A549 (cell line): ENCODE results near the gene OR52R1. TPM values are rescaled to one million over a fixed set of nuclear protein-coding genes. Genes with fewer than 3 reads are reported as not detected.
"Not testable (repeated sequence)": the region's sequence is repeated elsewhere in the genome, so short reads cannot be mapped to it uniquely, and the experiment has no call there.

Experiments used
- ATAC-seq, 2 experiments: fragments of 200-7000 bp in 1 of 2; fragments of >200 bp in 1 of 2; cut with Nextera tagmentation in 1 of 2; cut with Tn5 transposase in 1 of 2; 3 replicates each; pipeline versions ENCODE4 v1.8.0 to v1.9.1; 2018 to 2020; ENCODE audit warnings: mild to moderate bottlenecking in 1 of 2, moderate library complexity in 1 of 2
- CTCF ChIA-PET: fragments of 300-600 bp; sonication (Branson Sonifier 250); formaldehyde crosslinking; extraction: SDS; loops from one replicate; lab custom pipeline; 2021; ENCODE audit warnings: antibody characterized with exemption, inconsistent platforms; lab: Yijun Ruan, JAX
- POLR2A ChIA-PET: fragments of 350-600 bp; formaldehyde crosslinking; extraction: SDS; loops from one replicate; lab custom pipeline; 2021; ENCODE audit warnings: antibody characterized with exemption, inconsistent platforms; lab: Yijun Ruan, JAX
- DNase-seq, 2 experiments: peaks; one replicate each; pipeline versions ENCODE4 v3.0.0 to v3.0.0-alpha.2; 2011 to 2016; ENCODE audit warnings: low read depth in 1 of 2, low spot score in 1 of 2
- FAIRE-seq: peaks from 2 replicates; lab custom pipeline; 2011; peaks lifted over from hg19 to GRCh38; lab: Jason Lieb, UNC
- H3K27ac ChIP-seq, 2 experiments: fragments of >200 bp; sonication (Bioruptor Twin); formaldehyde crosslinking; 3 replicates each; pipeline ENCODE4 v1.5.1; 2016 to 2017
- H3K4me1 ChIP-seq: fragments of >200 bp; sonication (Bioruptor Twin); formaldehyde crosslinking; 3 replicates; pipeline ENCODE4 v1.6.1; 2016
- H3K4me2 ChIP-seq: fragments of >200 bp; sonication (Bioruptor Twin); formaldehyde crosslinking; 3 replicates; pipeline ENCODE4 v1.6.1; 2016
- H3K4me3 ChIP-seq: fragments of >200 bp; sonication (Bioruptor Twin); formaldehyde crosslinking; 3 replicates; pipeline ENCODE4 v1.5.1; 2016
- H3K9me3 ChIP-seq: fragments of >200 bp; sonication (Bioruptor Twin); formaldehyde crosslinking; 3 replicates; pipeline ENCODE4 v1.6.1; 2016
- BHLHE40 ChIP-seq: IDR thresholded peaks from 2 replicates; pipeline ENCODE4 v1.6.1; 2012; ENCODE audit warnings: low read depth, low read length, inconsistent platforms
- CEBPB ChIP-seq, 2 experiments: fragments of >200 bp in 1 of 2; sonication (Bioruptor Twin) in 1 of 2; formaldehyde crosslinking in 1 of 2; IDR thresholded peaks; 2 replicates each; pipeline ENCODE4 v1.6.1; 2012 to 2016
- CHD2 ChIP-seq: fragments of 150-350 bp; IDR thresholded peaks from 2 replicates; pipeline ENCODE4 v1.6.1; 2014; ENCODE audit warnings: low read length; ENCODE audit not compliant: partially characterized antibody
- EHF ChIP-seq: fragments of 250-450 bp; sonication (Bioruptor Pico); IDR thresholded peaks from 2 replicates; pipeline ENCODE4 v1.5.0; 2020; ENCODE audit warnings: mild to moderate bottlenecking
- EHMT2 ChIP-seq: fragments of 200-600 bp; sonication (generic); IDR thresholded peaks from 2 replicates; pipeline ENCODE4 v1.6.1; 2016; ENCODE audit warnings: antibody characterized with exemption, low read depth, mild to moderate bottlenecking, moderate library complexity
- ELK1 ChIP-seq: fragments of 150-350 bp; IDR thresholded peaks from 2 replicates; pipeline ENCODE4 v1.6.1; 2014; ENCODE audit warnings: low read depth, mild to moderate bottlenecking, low read length
- FOSL2 ChIP-seq, 2 experiments: fragments of 450-650 bp in 1 of 2; fragments of >200 bp in 1 of 2; sonication (Bioruptor Twin) in 1 of 2; formaldehyde crosslinking; IDR thresholded peaks; 2 replicates each; pipeline versions ENCODE4 v1.5.0 to v1.6.1; 2016 to 2020; ENCODE audit warnings: mild to moderate bottlenecking in 1 of 2, moderate library complexity in 1 of 2
- HEYL ChIP-seq: fragments of 250-450 bp; sonication (Bioruptor Pico); IDR thresholded peaks from 2 replicates; pipeline ENCODE4 v1.8.0; 2021; ENCODE audit warnings: mild to moderate bottlenecking, moderate library complexity
- HMGXB4 ChIP-seq: fragments of 250-450 bp; sonication (Bioruptor Pico); IDR thresholded peaks from 2 replicates; pipeline ENCODE4 v1.5.0; 2021; ENCODE audit warnings: mild to moderate bottlenecking, moderate library complexity, borderline replicate concordance
- KDM1A ChIP-seq: fragments of 200-600 bp; sonication (generic); IDR thresholded peaks from 2 replicates; pipeline ENCODE4 v1.6.1; 2016; ENCODE audit warnings: low read depth, mild to moderate bottlenecking
- NFE2L2 ChIP-seq: fragments of 150-350 bp; conservative IDR thresholded peaks from 2 replicates; pipeline ENCODE4 v1.6.1; 2014; ENCODE audit warnings: low read length
- NR3C1 ChIP-seq: fragments of >200 bp; sonication (Bioruptor Twin); formaldehyde crosslinking; IDR thresholded peaks from 3 replicates; pipeline ENCODE4 v1.6.1; 2017
- RARB ChIP-seq: fragments of 250-450 bp; sonication (Bioruptor Pico); IDR thresholded peaks from 2 replicates; pipeline ENCODE4 v1.8.0; 2021; ENCODE audit warnings: mild to moderate bottlenecking, moderate library complexity
- RFX5 ChIP-seq: fragments of 450-650 bp; IDR thresholded peaks from 2 replicates; pipeline ENCODE4 v1.7.1; 2014; ENCODE audit warnings: antibody characterized with exemption, mild to moderate bottlenecking, moderate library complexity
- RNF2 ChIP-seq: fragments of 200-600 bp; sonication (generic); IDR thresholded peaks from 2 replicates; pipeline ENCODE4 v1.6.1; 2016; ENCODE audit warnings: low read depth, mild to moderate bottlenecking, antibody characterized with exemption, moderate library complexity, borderline replicate concordance
- SREBF2 ChIP-seq: fragments of 450-650 bp; IDR thresholded peaks from 2 replicates; pipeline ENCODE4 v1.6.1; 2014; ENCODE audit warnings: mild to moderate bottlenecking, moderate library complexity
- TP53 ChIP-seq: fragments of 250-450 bp; sonication (Bioruptor Pico); IDR thresholded peaks from 2 replicates; pipeline ENCODE4 v1.5.0; 2021; ENCODE audit warnings: mild to moderate bottlenecking, moderate library complexity
- WGBS: methylation state at CpG from one replicate; pipeline ENCODE4 v1.1.6; 2017; ENCODE audit errors: missing lambda C conversion rate; 5-methylcytosine and 5-hydroxymethylcytosine counted together
- polyA plus RNA-seq, 4 experiments: library from polyadenylated mRNA; depleted of rRNA in 3 of 4; stranded (reverse); fragments of >200 nt; fragmentation: RNase III in 1 of 4; extraction: RNeasy Plus Mini Kit Qiagen cat#74134 plus additional on column Dnase treatment in 1 of 4; gene quantifications; 2 replicates in 3 of 4; 3 replicates in 1 of 4; pipeline ENCODE4 v1.2.3, GENCODE V29; 2011 to 2017

OR52R1 gene
- polyA plus RNA-seq, 2 of the 4 experiments (the other 2 are of a cell fraction), result not detected

GRCh38 chr11:4808476-4808875, 4.3 kb upstream of the OR52R1 start:
- WGBS, result 0% methylated on average over 1 of the region's 1 CpG
- CTCF ChIA-PET, result no interaction called here
- TF ChIP-seq KDM1A, result no peak
- DNase-seq (no peak), FAIRE-seq (no peak), ATAC-seq (no peak)
- Histone ChIP-seq H3K9me3 (no peaks in the 10 kb centered on the region), H3K4me2 (no peak overlapping the region), H3K4me3 (no peak overlapping the region), H3K27ac (no peak overlapping the region), H3K4me1 (no peaks in the 10 kb centered on the region)
- POLR2A ChIA-PET, result no interaction called here

- ATAC-seq, POLR2A ChIA-PET: not testable (repeated sequence)
- 49% methylated on average over 5 of the region's 5 CpGs for WGBS
Measured at GRCh38 chr11:4801316-4801715, 2.9 kb downstream of the OR52R1 start.

GRCh38 chr11:4798427-4799183, 5.6 kb downstream of the OR52R1 start:
- no peak for ATAC-seq
- WGBS, result under 1% methylated on average over 6 of the region's 6 CpGs
- H3K9me3 ChIP-seq, result no peaks in the 10 kb centered on the region
- POLR2A ChIA-PET, result no interaction called here
- no peaks in the 10 kb centered on the region for H3K4me1 ChIP-seq
- no peak for DNase-seq
- TF ChIP-seq NFE2L2, result no peak
- no peak for TF ChIP-seq ELK1
- no peak for TF ChIP-seq FOSL2 (IDR thresholded peaks at IDR 0.05)
- TF ChIP-seq FOSL2 (CRISPR knock-in tag; IDR thresholded peaks at IDR 0.05), result no peak
- TF ChIP-seq RNF2, result no peak
- FAIRE-seq, result no peak
- no peak overlapping the region for H3K4me3 ChIP-seq
- CTCF ChIA-PET, result no interaction called here
- H3K4me2 ChIP-seq, result no peak overlapping the region
- H3K27ac ChIP-seq, result no peak overlapping the region

More at GRCh38 chr11:4801316-4801715, 2.9 kb downstream of the OR52R1 start:
- CTCF ChIA-PET, H3K9me3 ChIP-seq, H3K27ac ChIP-seq, H3K4me2 ChIP-seq, DNase-seq, FAIRE-seq, H3K4me1 ChIP-seq, H3K4me3 ChIP-seq: not testable (repeated sequence)

- Histone ChIP-seq H3K9me3 (no peaks in the 10 kb centered on the region), H3K4me1 (no peaks in the 10 kb centered on the region), H3K4me3 (no peak overlapping the region), H3K27ac (no peak overlapping the region), H3K4me2 (no peak overlapping the region)
- no peak for FAIRE-seq
- ChIA-PET POLR2A (no interaction called here), CTCF (interaction anchor here (0.9 kb wide), 1 partner anchor 610 kb away, joined by 4 read pairs; no protein-coding TSS in a partner anchor)
- ATAC-seq, result no peak
- WGBS, result 5% methylated on average over 2 of the region's 2 CpGs
- TF ChIP-seq CHD2 (no peak), SREBF2 (no peak)
- no peak for DNase-seq
Measured at GRCh38 chr11:4797206-4797605, 7.0 kb downstream of the OR52R1 start.

GRCh38 chr11:4782454-4782853, 21.7 kb downstream of the OR52R1 start:
- FAIRE-seq (no peak), ATAC-seq (no peak), DNase-seq (no peak)
- H3K4me2 ChIP-seq, result no peak overlapping the region
- TF ChIP-seq BHLHE40 (no peak), NR3C1 (no peak), EHMT2 (no peak), HEYL (CRISPR knock-in tag) (no peak), ELK1 (no peak), TP53 (CRISPR knock-in tag) (no peak), FOSL2 (IDR thresholded peaks at IDR 0.05) (no peak), FOSL2 (CRISPR knock-in tag; IDR thresholded peaks at IDR 0.05) (no peak), RFX5 (no peak), CEBPB (IDR thresholded peaks at IDR 0.05) (no peak), HMGXB4 (CRISPR knock-in tag) (no peak), RARB (CRISPR knock-in tag) (no peak), EHF (no peak)
- H3K4me3 ChIP-seq, result no peak overlapping the region
- 0% methylated on average over 1 of the region's 1 CpG for WGBS
- no peak overlapping the region for H3K27ac ChIP-seq
- no peaks in the 10 kb centered on the region for H3K4me1 ChIP-seq
- ChIA-PET CTCF (no interaction called here), POLR2A (no interaction called here)
- H3K9me3 ChIP-seq, result no peaks in the 10 kb centered on the region
